ENCODE results near the gene DPH3. TPM values are rescaled to one million over a fixed set of nuclear protein-coding genes. Genes with fewer than 3 reads are reported as not detected.

Gene DPH3
- total and polyA plus RNA-seq, 10 of the 15 experiments (the other 5 are each of a cell fraction or from before 2014, with no cell fraction given): 10.8 to 71.8 (median 23.4) TPM

GRCh38 chr3:16234281-16234680 lies 30.5 kb downstream of the DPH3 start:
- no peak overlapping the region for H3K4me3 ChIP-seq
- H2AFZ ChIP-seq (ENCODE audit: control insufficient read depth, low read depth, low read length): no peak overlapping the region
- peaks cover 0 to 2% of the 10 kb centered on the region in 2 experiments; a peak in 1 of 4 replicates for H3K27me3 ChIP-seq (replicated peaks in 1 of 2; ENCODE audit: control insufficient read depth in 2 of 2, insufficient read depth in 2 of 2, low read length in 1 of 2)
- DNase-seq (ENCODE audit: low read depth, low spot score) (no peak), FAIRE-seq (no peak), ATAC-seq (no peak)
- 100% methylated on average over 2 of the region's 2 CpGs for WGBS (ENCODE audit: insufficient coverage, insufficient replicate concordance, low lambda C conversion rate, missing lambda C conversion rate)
- no peak overlapping the region for H3K9ac ChIP-seq (ENCODE audit: control insufficient read depth, insufficient read depth, low read length)
- no peaks in the 10 kb centered on the region for H3K9me3 ChIP-seq (replicated peaks; ENCODE audit: control insufficient read depth, insufficient read depth, low read length)
- ChIA-PET RAD21 (ENCODE audit: unreplicated experiment) (no interaction called here), SMC1A (ENCODE audit: uncharacterized antibody, unreplicated experiment) (interaction anchor here (1.5 kb wide), 1 partner anchor 14 kb away, joined by 6 read pairs; no protein-coding TSS in a partner anchor), CTCF (interaction anchor here (0.5 to 2.1 kb wide), 4 partner anchors 9 to 532 kb away, joined by 3 to 6 read pairs (median 4); no protein-coding TSS in a partner anchor), POLR2A (no interaction called here)
- H4K20me1 ChIP-seq (ENCODE audit: control insufficient read depth, insufficient read depth): no peaks in the 10 kb centered on the region
- no peak overlapping the region for H3K27ac ChIP-seq (ENCODE audit: control insufficient read depth, insufficient read depth)
- BruUV-seq (replicated peaks): no TSS peak
- H3K36me3 ChIP-seq (ENCODE audit: control insufficient read depth in 2 of 2, insufficient read depth in 2 of 2, low read length in 1 of 2): no peaks in the 10 kb centered on the region
- no peak overlapping the region for H3K4me2 ChIP-seq (ENCODE audit: control insufficient read depth, insufficient read depth)
- TF ChIP-seq YY1 (IDR thresholded peaks at IDR 0.05; ENCODE audit: low read depth, low read length) (no peak), CREB1 (IDR thresholded peaks at IDR 0.05; ENCODE audit: low read depth) (no peak), SMARCA5 (IDR thresholded peaks at IDR 0.05) (no peak), ZNF274 (IDR thresholded peaks at IDR 0.05; ENCODE audit: insufficient read depth, insufficient read length) (no peak), RCOR1 (conservative IDR thresholded peaks at IDR 0.05; ENCODE audit: low read depth, low read length) (no peak), FOS (IDR thresholded peaks at IDR 0.05; ENCODE audit: borderline replicate concordance, extremely low read depth, insufficient read length) (no peak), ZNF217 (IDR thresholded peaks at IDR 0.05) (no peak), SRF (IDR thresholded peaks at IDR 0.05; ENCODE audit: low read depth in 2 of 2, low read length in 2 of 2) (no peak), TCF7 (IDR thresholded peaks at IDR 0.05; ENCODE audit: borderline replicate concordance) (no peak), BRCA1 (IDR thresholded peaks at IDR 0.05; ENCODE audit: low read depth, low read length) (no peak), ZBTB40 (IDR thresholded peaks at IDR 0.05; ENCODE audit: borderline replicate concordance) (no peak), HSF1 (IDR thresholded peaks at IDR 0.05; ENCODE audit: low read depth, low read length) (no peak), MTA3 (IDR thresholded peaks at IDR 0.05; ENCODE audit: borderline replicate concordance, low read length) (no peak), ZBTB33 (IDR thresholded peaks at IDR 0.05) (no peak), SUZ12 (IDR thresholded peaks at IDR 0.05; ENCODE audit: unreplicated experiment) (no peak), MEF2B (IDR thresholded peaks at IDR 0.05; ENCODE audit: partially characterized antibody, poor library complexity, severe bottlenecking) (no peak), ATF7 (IDR thresholded peaks at IDR 0.05; ENCODE audit: low read depth) (no peak)
- no peaks in the 10 kb centered on the region for H3K4me1 ChIP-seq (ENCODE audit: control insufficient read depth, insufficient read depth, low read length)
- H3K79me2 ChIP-seq (ENCODE audit: control insufficient read depth, insufficient read depth, low read length): no peaks in the 10 kb centered on the region
- in situ Hi-C loops (cut with MboI): no loop called here
- intact Hi-C loops (cut with micrococcal nuclease; ENCODE audit: unreplicated experiment): no loop called here

Data from GM12878 (cell line).